Mucosa of gallbladder (tissue), 1 donor: Measurements from ENCODE around the gene PRDM11. TPM values are rescaled to one million over a fixed set of nuclear protein-coding genes. Genes with fewer than 3 reads are reported as not detected.
A peak's percentile ranks its signal among the peaks of the same experiment; 100 is the strongest.

Experiments used
- DNase-seq: peaks from one replicate; pipeline ENCODE4 v3.0.0-alpha.2; 2020; ENCODE audit warnings: low spot score
- total RNA-seq: library from RNA; stranded (reverse); gene quantifications from one replicate; pipeline ENCODE4 v1.2.1, GENCODE V29; 2021
- donor health status: DM: no; HTN: no; CAD: no.

PRDM11 gene
- total RNA-seq, 1 donor from 2014 or later: 21.3 TPM

DNA sequence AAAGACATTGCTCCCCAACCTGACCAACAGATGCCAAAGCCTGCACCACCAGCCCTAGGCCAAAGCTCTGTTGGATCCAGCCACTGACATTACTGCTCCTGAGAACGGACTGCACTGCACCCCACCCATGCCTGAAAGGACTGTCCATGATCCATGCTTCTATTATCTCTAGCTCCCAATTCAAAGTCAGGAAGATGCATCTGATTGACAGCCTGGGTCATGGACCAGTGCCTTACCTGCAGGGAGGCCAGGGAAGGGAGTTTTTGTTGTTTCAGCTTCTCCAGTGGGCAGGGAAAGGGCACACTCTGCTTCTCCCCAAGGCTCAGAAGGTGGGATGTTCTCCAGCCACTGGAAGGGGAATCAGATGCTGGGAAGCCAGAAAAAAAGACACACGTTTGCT is 4.8 kb upstream of the PRDM11 start:
- peak; percentile 4 for DNase-seq

DNA sequence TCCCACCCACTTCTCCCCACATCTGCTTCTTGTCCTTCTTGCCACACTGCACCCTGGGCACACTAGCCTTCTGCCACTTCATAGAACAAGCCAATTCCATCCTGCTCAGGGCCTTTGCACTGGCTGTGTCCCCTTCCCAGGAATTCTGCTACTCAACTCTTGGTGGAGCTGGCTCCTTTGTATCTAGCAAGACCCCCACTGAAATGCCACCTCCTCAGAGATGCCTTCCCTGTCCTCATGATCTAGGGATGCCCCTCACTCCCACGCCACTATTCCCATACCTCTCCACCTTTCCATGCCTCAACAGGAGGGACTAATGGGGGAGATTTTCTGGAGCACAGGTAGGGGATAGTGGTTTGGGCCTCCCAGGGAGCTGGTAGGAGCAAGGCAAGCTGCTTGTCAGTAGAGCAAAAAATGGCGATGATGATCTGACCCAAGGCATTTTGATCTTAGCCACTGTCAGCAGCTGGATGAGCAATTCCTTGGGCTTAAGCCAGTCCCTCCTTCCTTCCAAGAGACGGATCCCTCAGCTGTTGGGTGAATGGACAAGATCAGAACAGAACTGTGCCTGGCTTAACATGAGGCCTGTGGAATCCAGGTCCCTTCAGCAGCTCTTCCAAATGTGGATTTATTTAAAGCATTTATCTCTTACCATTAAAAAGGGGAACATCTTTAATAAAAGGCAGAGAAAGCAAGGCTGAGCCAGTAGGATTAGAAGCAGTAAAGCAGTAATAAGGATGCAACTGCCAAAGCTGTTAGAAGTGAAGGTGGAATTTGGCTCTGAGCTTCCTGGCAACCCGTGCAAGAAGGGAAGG is 4.0 kb upstream of the PRDM11 start:
- no peak for DNase-seq

GRCh38 chr11:45143494-45143893 is 2.9 kb upstream of the PRDM11 start:
- DNase-seq: no peak

GRCh38 chr11:45144126-45145082 is 2.0 kb upstream of the PRDM11 start:
- peak; percentile 4 for DNase-seq

DNA sequence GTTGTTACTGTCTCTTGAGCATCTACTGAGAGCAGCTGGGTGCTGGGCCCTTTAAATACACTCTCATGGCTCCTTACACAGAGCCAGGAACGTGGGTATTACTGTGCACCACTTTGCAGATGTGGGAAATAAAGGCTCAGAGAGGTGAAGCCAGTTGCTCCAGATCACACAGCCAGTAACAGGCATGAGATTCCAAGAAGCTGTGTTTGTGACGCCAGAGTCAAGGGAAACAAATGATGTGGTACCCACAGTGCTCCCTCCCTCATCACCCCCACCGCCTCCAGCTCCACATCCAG is 1.4 kb upstream of the PRDM11 start:
- DNase-seq: peak; percentile 5

DNA sequence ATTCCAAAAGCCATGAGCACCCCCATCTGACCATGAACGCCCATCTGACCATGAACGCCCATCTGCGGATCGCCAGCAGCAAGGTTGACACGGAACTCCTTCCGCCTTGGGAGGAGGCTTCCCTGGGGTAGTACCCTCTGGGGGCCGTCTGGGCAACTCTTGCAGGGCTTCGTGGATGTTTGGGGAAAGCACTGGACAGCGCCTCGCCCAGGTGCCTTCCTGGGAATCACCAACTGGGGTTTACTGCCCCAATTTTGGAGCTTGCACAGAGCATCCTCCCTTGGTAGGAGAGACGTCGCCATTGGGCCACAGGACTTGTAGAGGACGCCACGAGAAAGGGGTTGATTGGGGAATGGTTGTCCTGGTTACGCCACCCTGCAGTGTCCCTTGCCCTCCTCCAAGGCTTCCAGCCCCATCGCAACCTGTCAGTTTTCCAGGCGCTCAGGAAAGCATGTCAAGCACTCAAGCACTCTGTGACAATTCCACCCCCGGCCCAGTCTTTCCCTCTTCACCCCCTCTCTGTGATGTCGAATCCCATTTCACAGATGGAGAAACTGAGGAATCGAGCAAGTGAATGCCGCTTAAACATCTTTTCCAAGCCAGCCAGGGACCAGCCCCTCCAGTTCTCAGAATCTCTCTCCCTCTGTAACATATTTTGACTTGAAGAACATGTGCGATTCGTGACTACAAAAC is 914 bp upstream of the PRDM11 start:
- peak; percentile 30 for DNase-seq

DNA sequence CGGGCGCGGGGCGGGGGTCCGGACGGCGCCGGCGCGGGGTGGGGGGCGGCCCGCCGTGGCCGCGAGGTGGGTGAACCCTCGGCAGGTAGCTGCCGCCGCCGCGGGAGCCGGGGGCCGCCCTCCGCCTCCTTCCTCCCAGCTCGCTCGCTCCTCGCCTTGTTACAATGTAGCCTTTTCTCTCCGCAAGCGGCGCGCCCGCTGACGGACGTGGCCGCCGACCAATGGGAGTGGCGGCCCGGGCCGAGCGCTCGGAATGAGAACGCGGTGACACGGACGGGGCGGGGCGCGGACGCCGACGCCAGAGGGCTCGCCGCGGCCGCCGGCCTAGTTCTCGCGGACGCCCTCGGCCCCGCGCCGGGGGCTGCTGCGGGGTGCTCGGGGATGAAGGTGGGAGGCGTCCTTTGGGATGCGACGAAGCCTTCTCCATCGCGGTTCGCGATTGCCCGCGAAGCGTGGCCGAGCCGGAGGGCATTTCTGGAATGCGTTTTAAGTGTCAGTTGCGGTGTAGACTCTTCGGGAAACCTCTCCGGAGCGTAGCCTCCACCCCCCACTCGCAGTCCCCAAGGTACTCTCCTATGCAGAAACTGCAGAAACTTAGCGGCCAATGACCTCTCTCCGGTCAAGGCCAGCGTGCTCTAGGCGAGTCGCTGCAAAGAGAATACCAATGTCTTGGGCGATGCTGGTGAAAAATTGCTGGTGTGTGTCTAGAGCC is 734 bp downstream of the PRDM11 start:
- DNase-seq: peak; percentile 95

- peak; percentile 8 for DNase-seq
These were observed 1.6 kb downstream of the PRDM11 start for GRCh38 chr11:45147891-45148675.

DNA sequence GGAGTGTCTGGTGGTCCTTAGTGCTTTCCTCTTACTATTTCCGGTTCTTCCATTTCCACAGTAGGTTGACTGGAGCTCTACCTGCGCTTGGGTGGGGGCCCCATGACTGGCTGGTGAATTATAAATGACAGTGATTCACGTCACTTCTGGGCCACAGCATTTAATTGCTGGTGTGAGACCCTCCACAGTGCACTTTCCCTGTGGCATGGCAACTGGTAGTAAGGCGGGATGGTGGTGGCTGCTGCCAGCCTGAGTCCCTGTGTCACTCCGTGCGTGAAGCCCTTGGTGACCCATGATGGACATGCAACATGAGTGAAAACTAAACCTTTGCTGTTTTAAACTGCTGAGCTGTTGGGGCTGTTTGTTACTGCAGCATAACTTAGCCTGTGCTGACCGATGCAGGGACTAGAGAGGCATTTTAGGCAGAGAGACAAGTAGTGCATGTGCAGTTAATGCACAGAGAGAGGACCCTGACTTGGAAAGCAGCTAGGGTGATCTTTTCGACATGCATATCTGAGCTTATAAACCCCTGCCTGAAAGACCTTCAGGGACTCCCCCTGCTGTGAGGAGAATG is 3.1 kb downstream of the PRDM11 start:
- no peak for DNase-seq

GRCh38 chr11:45150301-45150700 is 3.9 kb downstream of the PRDM11 start:
- no peak for DNase-seq

DNA sequence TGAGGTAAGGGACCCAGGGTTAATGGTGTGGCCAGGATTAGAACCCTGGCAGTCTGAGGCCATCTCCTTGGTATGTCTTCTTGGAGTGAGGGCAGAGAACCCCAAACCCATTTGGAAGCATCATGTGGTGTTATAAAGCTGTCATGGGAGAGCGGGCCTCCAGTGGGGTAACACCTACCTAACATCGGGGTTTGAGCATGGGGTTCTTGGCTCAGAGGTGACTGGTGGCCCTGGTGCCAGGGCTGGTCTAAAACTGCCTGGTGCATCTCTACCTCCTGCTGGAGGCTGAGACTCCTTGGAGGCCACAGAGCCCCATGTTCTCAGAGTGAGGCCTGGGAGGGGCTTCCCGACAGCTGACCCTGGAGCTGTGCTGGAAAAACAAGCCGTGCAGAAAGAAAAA is 4.5 kb downstream of the PRDM11 start:
- no peak for DNase-seq

DNA sequence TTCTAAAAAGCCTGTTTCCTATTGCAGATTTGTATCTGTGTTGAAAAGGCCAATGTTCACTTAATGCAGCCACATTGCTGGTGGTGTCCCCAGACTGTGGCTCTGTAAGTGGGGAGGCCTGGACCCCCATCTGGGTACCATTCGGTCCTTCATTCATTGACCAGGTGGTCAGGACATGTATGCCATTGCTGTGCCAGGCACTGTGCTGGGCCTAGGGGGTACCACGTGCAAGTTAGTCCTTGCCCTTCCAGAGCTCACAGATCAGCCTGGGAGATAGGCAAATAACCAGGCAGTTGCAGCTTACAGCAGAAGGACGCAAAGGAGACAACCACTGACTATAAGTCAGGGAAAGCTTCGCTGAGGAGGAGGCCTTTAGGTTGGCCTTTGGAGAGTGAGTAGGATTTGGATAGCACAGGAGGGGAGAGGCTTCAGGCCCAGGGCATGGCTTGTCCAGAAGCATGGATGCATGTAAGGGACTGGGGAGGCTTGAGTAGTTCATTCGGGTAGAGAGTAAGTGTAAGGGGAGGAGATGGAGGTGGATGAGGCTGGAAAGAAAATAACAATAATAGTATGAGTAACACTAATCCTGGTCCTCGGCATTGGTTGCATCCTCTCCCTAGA is 5.0 kb downstream of the PRDM11 start:
- no peak for DNase-seq

- no peak for DNase-seq
These were observed 6.5 kb downstream of the PRDM11 start for GRCh38 chr11:45152740-45153595.

DNA sequence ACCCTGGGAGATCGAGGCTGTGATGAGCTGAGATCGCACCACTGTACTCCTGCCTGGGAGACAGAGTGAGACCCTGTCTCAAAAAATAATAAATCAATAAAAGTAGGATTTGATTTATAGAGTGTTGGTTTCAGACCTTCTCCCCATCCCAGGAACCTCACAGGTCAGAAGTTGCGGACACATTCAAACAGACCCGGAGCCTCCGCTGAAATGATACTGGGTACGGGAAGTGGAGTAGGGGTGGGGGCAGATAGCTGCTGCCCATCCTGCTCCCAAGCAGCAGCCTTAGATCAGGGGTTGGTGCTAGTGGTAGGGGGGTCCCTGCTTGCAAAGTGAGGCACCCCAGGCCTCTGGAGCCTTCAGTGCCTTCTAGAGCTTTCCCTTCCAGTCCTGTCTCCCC is 7.8 kb downstream of the PRDM11 start:
- no peak for DNase-seq

GRCh38 chr11:45155058-45155551 is 8.7 kb downstream of the PRDM11 start:
- no peak for DNase-seq

DNA sequence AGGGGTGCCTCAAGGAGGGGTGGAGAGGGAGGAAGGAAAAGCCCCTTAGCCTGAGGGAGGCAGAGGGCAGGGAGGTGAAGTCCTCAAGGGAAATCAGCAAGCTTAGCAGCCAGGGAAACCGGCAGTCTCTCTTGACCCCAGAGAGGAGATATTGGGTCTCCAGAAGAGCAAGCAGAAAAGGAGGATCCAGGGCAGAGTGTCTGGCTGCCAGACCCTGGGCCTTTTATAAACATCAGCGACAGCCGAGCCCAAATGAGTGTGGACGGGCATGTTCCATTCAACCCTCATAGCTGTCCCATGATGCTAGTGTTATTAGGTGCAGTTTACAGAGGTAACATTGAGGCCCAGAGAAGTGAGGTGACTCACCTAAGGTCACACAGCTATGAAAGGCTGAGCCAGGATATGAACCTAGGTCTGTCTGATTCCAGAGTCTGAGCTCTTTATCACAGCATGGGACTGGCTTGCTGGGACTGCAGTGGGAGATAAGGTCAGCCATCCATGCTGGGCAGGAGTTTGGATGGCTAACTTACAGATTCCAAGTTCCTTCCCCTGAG is 9.3 kb downstream of the PRDM11 start:
- no peak for DNase-seq

GRCh38 chr11:45156201-45156600 is 9.8 kb downstream of the PRDM11 start:
- DNase-seq: no peak

GRCh38 chr11:45156741-45157140 is 10.3 kb downstream of the PRDM11 start:
- no peak for DNase-seq
